Panc1 (cell line): Measurements from ENCODE around the gene PARD6G. TPM values are rescaled to one million over a fixed set of nuclear protein-coding genes. Genes with fewer than 3 reads are reported as not detected.

Source experiments
- ATAC-seq: fragments of 200-7000 bp; cut with Tn5 transposase; 2 replicates; pipeline ENCODE4 v1.9.1; 2020; ENCODE audit warnings: mild to moderate bottlenecking, moderate library complexity
- BruUV-seq: library from RNA; stranded (reverse); fragments of 400-500 nt; replicated peaks from 2 replicates; lab custom pipeline; 2021; lab: Mats Ljungman, UMichigan
- CTCF ChIA-PET: fragments of 300-600 bp; sonication (Branson Sonifier 250); formaldehyde crosslinking; loops from one replicate; lab custom pipeline; 2022; ENCODE audit warnings: antibody characterized with exemption; lab: Charles Lee
- POLR2A ChIA-PET: fragments of 300-600 bp; sonication (Branson Sonifier 250); formaldehyde crosslinking; loops from one replicate; lab custom pipeline; 2022; ENCODE audit warnings: antibody characterized with exemption; lab: Charles Lee
- DNase-seq: peaks from one replicate; pipeline ENCODE4 v3.0.0-alpha.2; 2010; ENCODE audit warnings: low read depth, low spot score
- H3K27ac ChIP-seq: 2 replicates; pipeline ENCODE4 v1.5.1; 2011; ENCODE audit warnings: mild to moderate bottlenecking, low read length, inconsistent platforms
- H3K27me3 ChIP-seq: fragments of 200-500 bp; sonication (Bioruptor generic); 2 replicates; pipeline ENCODE4 v1.6.0; 2014; ENCODE audit warnings: low read length, inconsistent platforms; ENCODE audit not compliant: control insufficient read depth, insufficient read depth
- H3K36me3 ChIP-seq: fragments of 200-500 bp; sonication (Bioruptor generic); 2 replicates; pipeline ENCODE4 v1.5.1; 2014; ENCODE audit warnings: inconsistent platforms, mild to moderate bottlenecking, low read length, moderate library complexity; ENCODE audit not compliant: control insufficient read depth, insufficient read depth
- H3K4me1 ChIP-seq: 2 replicates; pipeline ENCODE4 v1.5.1; 2011; ENCODE audit warnings: inconsistent platforms, mild to moderate bottlenecking, low read length, moderate library complexity; ENCODE audit not compliant: control insufficient read depth, insufficient read depth
- H3K4me3 ChIP-seq, 2 experiments: 2 replicates each; pipeline ENCODE4 v1.5.1; 2011 to 2012; ENCODE audit warnings: low read depth in 2 of 2, low read length in 2 of 2, mild to moderate bottlenecking in 2 of 2, inconsistent platforms in 1 of 2, moderate library complexity in 1 of 2
- H3K9me3 ChIP-seq: fragments of 200-500 bp; sonication (Bioruptor generic); 2 replicates; pipeline ENCODE4 v1.5.1; 2014; ENCODE audit warnings: low read depth, mild to moderate bottlenecking, inconsistent platforms, low read length, moderate library complexity; ENCODE audit not compliant: control insufficient read depth, insufficient read depth
- POLR2AphosphoS5 ChIP-seq: IDR thresholded peaks from 2 replicates; pipeline ENCODE4 v1.6.1; 2012; ENCODE audit warnings: mild to moderate bottlenecking, low read depth, low read length, moderate library complexity
- SIN3A ChIP-seq: IDR thresholded peaks from 2 replicates; pipeline ENCODE4 v1.6.1; 2012; ENCODE audit warnings: low read depth, mild to moderate bottlenecking, low read length, moderate library complexity, borderline replicate concordance; ENCODE audit not compliant: insufficient read depth
- TCF7L2 ChIP-seq: IDR thresholded peaks from 2 replicates; pipeline ENCODE4 v1.6.1; 2011; ENCODE audit warnings: mild to moderate bottlenecking, low read depth, low read length, inconsistent platforms
- in situ Hi-C: cut with HindIII; loops from 2 replicates; pipeline ENCODE4 v1.10.0; 2016; ENCODE audit warnings: low sequenced_read_pairs, low pct_unique_long_range_greater_than_20kb
- intact Hi-C: fragments of 100-400 bp; cut with micrococcal nuclease; formaldehyde crosslinking; loops from one replicate; pipeline ENCODE4 v1.10.0; 2022; ENCODE audit not compliant: unreplicated experiment
- total RNA-seq: library from RNA; stranded (reverse); gene quantifications from one replicate; pipeline ENCODE4 v1.2.1, GENCODE V29; 2021; ENCODE audit not compliant: unreplicated experiment
- TF ChIP-seq, protein P1 (sequence below): fragments of 450-650 bp; IDR thresholded peaks from 2 replicates; pipeline ENCODE4 v1.5.1; 2017; ENCODE audit warnings: mild to moderate bottlenecking
- TF ChIP-seq, protein P2 (sequence below), 2 experiments: IDR thresholded peaks; 2 replicates each; pipeline ENCODE4 v1.6.1; 2011 to 2012; ENCODE audit warnings: low read depth in 2 of 2, control low read depth in 1 of 2, low read length in 1 of 2, mild to moderate bottlenecking in 1 of 2, moderate library complexity in 1 of 2; ENCODE audit not compliant: insufficient read depth in 1 of 2

Gene PARD6G
- total RNA-seq, 1 experiment from 2014 or later, result 5.2 TPM

DNA sequence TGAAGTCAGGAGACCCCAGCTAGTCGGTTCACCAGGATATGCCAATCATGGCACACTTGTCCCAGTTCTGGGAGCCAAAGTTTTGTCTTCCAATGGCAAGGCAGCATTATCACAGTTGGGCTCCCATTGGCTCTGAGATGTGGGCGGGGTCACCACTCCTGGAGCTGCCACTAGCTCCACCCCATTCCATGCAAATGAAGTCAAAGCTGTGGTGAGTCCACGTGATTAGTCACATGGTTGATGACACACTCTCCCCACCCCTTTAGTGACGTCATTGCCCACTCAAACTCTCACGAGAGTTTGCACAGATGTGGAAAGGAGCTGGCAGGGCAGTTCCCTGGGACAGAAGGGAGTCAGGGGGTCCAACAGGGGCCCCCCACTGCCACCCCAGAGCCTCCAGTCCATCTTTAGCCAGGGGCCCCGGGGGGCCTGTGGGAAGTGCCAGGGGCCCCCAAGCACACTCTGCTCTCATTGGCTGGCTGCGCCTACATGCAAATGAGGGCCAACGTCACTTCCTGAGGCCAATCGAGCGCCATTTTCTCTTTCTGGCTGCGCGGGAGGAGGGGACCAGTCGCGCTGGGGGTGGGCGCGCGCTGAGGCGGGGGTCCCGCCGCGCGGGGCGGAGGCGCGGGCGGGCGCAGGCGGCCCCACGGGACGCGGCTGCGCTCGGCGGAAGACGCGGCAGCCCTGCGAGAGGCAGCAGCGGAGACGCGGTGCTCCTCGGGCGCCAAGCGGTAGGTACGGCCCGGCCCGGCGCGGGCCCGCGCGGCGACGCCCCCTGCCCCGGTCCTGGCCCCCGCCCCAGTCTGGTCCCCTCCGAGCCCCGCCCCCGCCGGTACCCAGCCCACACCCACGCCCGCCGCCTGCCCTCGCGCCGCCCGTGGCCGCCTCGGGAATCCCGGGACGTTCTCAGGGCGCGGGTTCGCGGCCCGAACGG lies 138.3 kb downstream of the PARD6G start, which contains the start of gene ADNP2:
Gene ADNP2, plus strand, starts transcription at position 524 of the 937 bp plus-strand sequence. CDS start 8,281 bp downstream, outside the sequence.
- TF ChIP-seq, protein P1, sequence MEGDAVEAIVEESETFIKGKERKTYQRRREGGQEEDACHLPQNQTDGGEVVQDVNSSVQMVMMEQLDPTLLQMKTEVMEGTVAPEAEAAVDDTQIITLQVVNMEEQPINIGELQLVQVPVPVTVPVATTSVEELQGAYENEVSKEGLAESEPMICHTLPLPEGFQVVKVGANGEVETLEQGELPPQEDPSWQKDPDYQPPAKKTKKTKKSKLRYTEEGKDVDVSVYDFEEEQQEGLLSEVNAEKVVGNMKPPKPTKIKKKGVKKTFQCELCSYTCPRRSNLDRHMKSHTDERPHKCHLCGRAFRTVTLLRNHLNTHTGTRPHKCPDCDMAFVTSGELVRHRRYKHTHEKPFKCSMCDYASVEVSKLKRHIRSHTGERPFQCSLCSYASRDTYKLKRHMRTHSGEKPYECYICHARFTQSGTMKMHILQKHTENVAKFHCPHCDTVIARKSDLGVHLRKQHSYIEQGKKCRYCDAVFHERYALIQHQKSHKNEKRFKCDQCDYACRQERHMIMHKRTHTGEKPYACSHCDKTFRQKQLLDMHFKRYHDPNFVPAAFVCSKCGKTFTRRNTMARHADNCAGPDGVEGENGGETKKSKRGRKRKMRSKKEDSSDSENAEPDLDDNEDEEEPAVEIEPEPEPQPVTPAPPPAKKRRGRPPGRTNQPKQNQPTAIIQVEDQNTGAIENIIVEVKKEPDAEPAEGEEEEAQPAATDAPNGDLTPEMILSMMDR, result no peak
- TF ChIP-seq, protein P2, sequence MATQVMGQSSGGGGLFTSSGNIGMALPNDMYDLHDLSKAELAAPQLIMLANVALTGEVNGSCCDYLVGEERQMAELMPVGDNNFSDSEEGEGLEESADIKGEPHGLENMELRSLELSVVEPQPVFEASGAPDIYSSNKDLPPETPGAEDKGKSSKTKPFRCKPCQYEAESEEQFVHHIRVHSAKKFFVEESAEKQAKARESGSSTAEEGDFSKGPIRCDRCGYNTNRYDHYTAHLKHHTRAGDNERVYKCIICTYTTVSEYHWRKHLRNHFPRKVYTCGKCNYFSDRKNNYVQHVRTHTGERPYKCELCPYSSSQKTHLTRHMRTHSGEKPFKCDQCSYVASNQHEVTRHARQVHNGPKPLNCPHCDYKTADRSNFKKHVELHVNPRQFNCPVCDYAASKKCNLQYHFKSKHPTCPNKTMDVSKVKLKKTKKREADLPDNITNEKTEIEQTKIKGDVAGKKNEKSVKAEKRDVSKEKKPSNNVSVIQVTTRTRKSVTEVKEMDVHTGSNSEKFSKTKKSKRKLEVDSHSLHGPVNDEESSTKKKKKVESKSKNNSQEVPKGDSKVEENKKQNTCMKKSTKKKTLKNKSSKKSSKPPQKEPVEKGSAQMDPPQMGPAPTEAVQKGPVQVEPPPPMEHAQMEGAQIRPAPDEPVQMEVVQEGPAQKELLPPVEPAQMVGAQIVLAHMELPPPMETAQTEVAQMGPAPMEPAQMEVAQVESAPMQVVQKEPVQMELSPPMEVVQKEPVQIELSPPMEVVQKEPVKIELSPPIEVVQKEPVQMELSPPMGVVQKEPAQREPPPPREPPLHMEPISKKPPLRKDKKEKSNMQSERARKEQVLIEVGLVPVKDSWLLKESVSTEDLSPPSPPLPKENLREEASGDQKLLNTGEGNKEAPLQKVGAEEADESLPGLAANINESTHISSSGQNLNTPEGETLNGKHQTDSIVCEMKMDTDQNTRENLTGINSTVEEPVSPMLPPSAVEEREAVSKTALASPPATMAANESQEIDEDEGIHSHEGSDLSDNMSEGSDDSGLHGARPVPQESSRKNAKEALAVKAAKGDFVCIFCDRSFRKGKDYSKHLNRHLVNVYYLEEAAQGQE (IDR thresholded peaks at IDR 0.05; ENCODE audit: insufficient read depth in 1 of 2, low read depth in 2 of 2, low read length in 1 of 2), result no peak
- TF ChIP-seq TCF7L2 (0 out of 2 replicates have a peak, but pooled peaks have one; percentile 20), POLR2AphosphoS5 (peak; percentile 43)
- no TSS peak for BruUV-seq
- DNase-seq (peak; percentile 96), ATAC-seq (peak; percentile 87)
- Histone ChIP-seq H3K4me1 (peaks cover 22% of the 10 kb centered on the region), H3K27me3 (no peaks in the 10 kb centered on the region), H3K36me3 (no peaks in the 10 kb centered on the region), H3K27ac (peak within 1 kb of the TSS; percentile 83), H3K4me3 (peak within 1 kb of the TSS; percentile 70 to 82), H3K9me3 (no peaks in the 10 kb centered on the region)
- in situ Hi-C loops (no loop called here), intact Hi-C loops (no loop called here)
- ChIA-PET CTCF (interaction anchor here (0.6 kb wide), 1 partner anchor 20 kb away, joined by 3 read pairs; no protein-coding TSS in a partner anchor), POLR2A (interaction anchor here (0.9 kb wide), 1 partner anchor 75 kb away, joined by 4 read pairs; the partner anchor contains the start of gene RBFA)

DNA sequence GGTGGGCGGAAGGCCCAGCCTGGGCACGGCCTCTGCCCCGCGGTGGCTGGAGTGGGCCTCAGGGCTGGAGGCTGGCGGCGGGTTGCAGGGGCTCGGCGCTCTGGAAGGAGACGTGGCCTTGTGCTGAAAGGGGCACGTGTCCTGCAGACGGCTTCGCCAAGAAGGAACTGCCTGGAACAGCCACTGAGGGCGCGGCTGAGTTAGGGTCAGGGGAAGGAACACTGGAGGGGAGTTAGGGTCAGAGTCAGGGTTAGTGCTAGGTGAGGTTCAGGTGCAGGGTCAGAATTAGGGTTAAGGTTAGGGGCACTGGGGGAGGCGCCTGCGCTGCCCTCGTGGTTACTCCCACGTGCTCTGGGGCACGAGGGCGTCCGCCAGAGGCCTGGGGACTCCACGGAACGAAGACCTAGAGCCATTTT lies 139.2 kb downstream of the PARD6G start:
- Histone ChIP-seq H3K27me3 (no peaks in the 10 kb centered on the region), H3K36me3 (no peaks in the 10 kb centered on the region), H3K4me1 (peaks cover 22% of the 10 kb centered on the region), H3K9me3 (no peaks in the 10 kb centered on the region), H3K4me3 (no peak overlapping the region), H3K27ac (peak overlapping the region; percentile 83; the same call in 1 of the 2 replicates)
- no TSS peak for BruUV-seq
- POLR2A ChIA-PET, result no interaction called here
- DNase-seq, result no peak
- in situ Hi-C loops (no loop called here), intact Hi-C loops (no loop called here)
- TF ChIP-seq, protein P1, result no peak
- TF ChIP-seq TCF7L2, result no peak
- no peak for TF ChIP-seq SIN3A
- no peak for TF ChIP-seq POLR2AphosphoS5
- TF ChIP-seq, protein P2 (IDR thresholded peaks at IDR 0.05; ENCODE audit: insufficient read depth in 1 of 2, low read depth in 2 of 2, low read length in 1 of 2), result no peak
- CTCF ChIA-PET, result no interaction called here
- no peak for ATAC-seq
